Measurements from ENCODE around the gene KEL. TPM values are rescaled to one million over a fixed set of nuclear protein-coding genes. Genes with fewer than 3 reads are reported as not detected.

Gene KEL
- total and polyA plus RNA-seq, 2 of the 4 experiments (the other 2 are of a cell fraction) = 0.03 TPM; not detected in 1

DNA sequence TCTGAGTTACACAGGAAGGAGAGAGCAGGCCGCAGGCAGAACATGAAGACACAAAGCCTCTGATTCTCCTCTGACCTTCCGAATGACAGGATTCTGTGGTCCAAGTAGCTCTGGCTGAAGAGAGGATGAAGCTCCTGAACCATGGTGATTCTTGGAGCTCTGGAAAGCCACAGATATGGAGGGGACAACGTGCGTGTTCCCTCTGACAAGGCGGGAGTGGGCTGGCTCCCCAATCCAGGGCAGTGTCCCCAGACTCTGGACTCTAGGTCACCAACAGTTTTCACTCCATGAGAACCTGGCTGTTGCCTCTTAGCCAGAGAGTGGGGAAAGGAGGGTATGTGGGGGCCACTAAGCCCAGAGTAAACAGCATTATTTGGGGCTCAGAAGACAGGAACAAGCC, 69.2 kb downstream of the KEL start (continued):
- no peak for TF ChIP-seq CHD1 (IDR thresholded peaks at IDR 0.05; ENCODE audit: low read depth, low read length)
- TF ChIP-seq RFX5 (IDR thresholded peaks at IDR 0.05; ENCODE audit: low read depth, low read length) = no peak
- no peak for TF ChIP-seq RAD21 (IDR thresholded peaks at IDR 0.05; ENCODE audit: low read length)

DNA sequence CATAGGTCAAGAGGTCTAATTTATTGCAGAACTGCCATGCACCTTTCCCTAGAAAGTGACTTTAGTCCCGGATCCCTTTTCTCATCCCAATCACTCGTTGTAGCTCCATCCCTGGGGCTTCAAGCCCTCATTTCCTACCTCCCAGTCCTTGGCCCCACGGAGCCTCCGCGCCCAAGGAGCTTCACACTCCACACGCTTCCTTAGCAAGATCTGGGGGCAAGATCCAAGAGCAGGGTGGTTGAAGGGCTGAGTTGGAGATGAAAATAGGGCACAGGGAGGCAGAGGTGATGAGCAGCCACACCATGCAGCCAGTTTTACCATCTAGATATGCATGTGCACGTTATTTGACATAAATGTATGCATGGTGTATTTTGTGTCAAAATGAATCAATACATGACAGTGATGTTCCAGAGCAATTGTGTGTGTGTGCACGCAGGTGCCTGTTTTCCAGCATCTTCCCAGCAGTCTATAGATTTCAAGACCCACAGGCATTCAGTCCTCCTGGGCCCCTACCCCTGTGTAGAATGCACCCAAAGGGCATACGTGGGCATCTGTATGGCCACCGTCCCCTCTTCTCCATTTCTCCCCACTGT, 70.6 kb downstream of the KEL start:
- H3K36me3 ChIP-seq (ENCODE audit: control insufficient read depth, insufficient read depth, low read length) = no peaks in the 10 kb centered on the region
- H3K4me1 ChIP-seq (ENCODE audit: control insufficient read depth, insufficient read depth, low read length) = no peaks in the 10 kb centered on the region
- no peak overlapping the region for H3K27ac ChIP-seq (ENCODE audit: insufficient read depth, low read length)
- WGBS, 2 experiments (ENCODE audit: extremely low coverage in 2 of 2, insufficient read length in 1 of 2) = no CpG with 5 or more reads among the region's 10 CpGs
- no peak overlapping the region for H4K91ac ChIP-seq (ENCODE audit: insufficient read depth, low read depth, low read length)
- H3K4me3 ChIP-seq (ENCODE audit: insufficient read depth, low read depth, low read length) = no peak overlapping the region
- no peak overlapping the region for H2AK5ac ChIP-seq (ENCODE audit: low read depth, low read length)
- BruUV-seq (replicated peaks) = no TSS peak
- H4K8ac ChIP-seq (ENCODE audit: low read depth in 2 of 2, low read length in 2 of 2) = no peak overlapping the region
- no peak overlapping the region for H2AFZ ChIP-seq (replicated peaks; ENCODE audit: low read length, poor library complexity)
- no peak overlapping the region for H3K14ac ChIP-seq (replicated peaks; ENCODE audit: low read depth, low read length)
- no peak for ATAC-seq (ENCODE audit: low read depth)
- in situ Hi-C loops (cut with MboI; ENCODE audit: low sequenced_read_pairs) (no loop called here), dilution Hi-C loops (cut with HindIII; ENCODE audit: low sequenced_read_pairs, unreplicated experiment) (no loop called here), intact Hi-C loops (cut with micrococcal nuclease) (no loop called here)
- no peak overlapping the region for H2BK120ac ChIP-seq (ENCODE audit: low read depth, low read length)
- DNase-seq = no peak
- H3K23ac ChIP-seq (ENCODE audit: low read depth, low read length) = no peak overlapping the region
- H2BK5ac ChIP-seq (ENCODE audit: low read depth, low read length, poor library complexity, severe bottlenecking) = no peak overlapping the region
- POLR2A ChIA-PET (ENCODE audit: unreplicated experiment) = no interaction called here
- no peak overlapping the region for H3K4ac ChIP-seq (ENCODE audit: low read depth, low read length)
- TF ChIP-seq, protein P1, sequence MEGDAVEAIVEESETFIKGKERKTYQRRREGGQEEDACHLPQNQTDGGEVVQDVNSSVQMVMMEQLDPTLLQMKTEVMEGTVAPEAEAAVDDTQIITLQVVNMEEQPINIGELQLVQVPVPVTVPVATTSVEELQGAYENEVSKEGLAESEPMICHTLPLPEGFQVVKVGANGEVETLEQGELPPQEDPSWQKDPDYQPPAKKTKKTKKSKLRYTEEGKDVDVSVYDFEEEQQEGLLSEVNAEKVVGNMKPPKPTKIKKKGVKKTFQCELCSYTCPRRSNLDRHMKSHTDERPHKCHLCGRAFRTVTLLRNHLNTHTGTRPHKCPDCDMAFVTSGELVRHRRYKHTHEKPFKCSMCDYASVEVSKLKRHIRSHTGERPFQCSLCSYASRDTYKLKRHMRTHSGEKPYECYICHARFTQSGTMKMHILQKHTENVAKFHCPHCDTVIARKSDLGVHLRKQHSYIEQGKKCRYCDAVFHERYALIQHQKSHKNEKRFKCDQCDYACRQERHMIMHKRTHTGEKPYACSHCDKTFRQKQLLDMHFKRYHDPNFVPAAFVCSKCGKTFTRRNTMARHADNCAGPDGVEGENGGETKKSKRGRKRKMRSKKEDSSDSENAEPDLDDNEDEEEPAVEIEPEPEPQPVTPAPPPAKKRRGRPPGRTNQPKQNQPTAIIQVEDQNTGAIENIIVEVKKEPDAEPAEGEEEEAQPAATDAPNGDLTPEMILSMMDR (conservative IDR thresholded peaks at IDR 0.05; ENCODE audit: low read depth, low read length) = no peak
- no peaks in the 10 kb centered on the region for H4K20me1 ChIP-seq (ENCODE audit: insufficient read depth, low read length)
- no peak overlapping the region for H4K5ac ChIP-seq (ENCODE audit: low read depth, low read length)
- H2BK15ac ChIP-seq (ENCODE audit: low read depth, low read length) = no peak overlapping the region
- no peak overlapping the region for H3K56ac ChIP-seq (ENCODE audit: extremely low read depth, insufficient read depth, low read length)
- H3K27me3 ChIP-seq (ENCODE audit: control insufficient read depth, insufficient read depth, low read length) = no peaks in the 10 kb centered on the region
- no peak overlapping the region for H3K9ac ChIP-seq (ENCODE audit: low read depth, low read length)
- H3K18ac ChIP-seq (ENCODE audit: low read depth, low read length) = no peak overlapping the region
- no peaks in the 10 kb centered on the region for H3K79me1 ChIP-seq (ENCODE audit: low read depth in 1 of 2, low read length in 2 of 2)
- peaks cover 6% of the 10 kb centered on the region; the same call in 1 of the 2 replicates for H3K9me3 ChIP-seq (ENCODE audit: control insufficient read depth, insufficient read depth, low read length)
- CTCF ChIA-PET = no interaction called here
- no peak overlapping the region for H3K4me2 ChIP-seq (ENCODE audit: low read depth, low read length)
- H2AK9ac ChIP-seq (replicated peaks; ENCODE audit: low read depth, low read length, poor library complexity) = no peak overlapping the region
- no peaks in the 10 kb centered on the region for H3K9me1 ChIP-seq (ENCODE audit: insufficient read depth, low read length)
- H2BK20ac ChIP-seq (ENCODE audit: low read depth, low read length) = no peak overlapping the region

Other genes with a start within 250 kb of the KEL start
- gene PRSS1, start 212.9 kb downstream of the KEL start, total RNA-seq (2012; rRNA removed) = not detected in 2 replicates
- not detected in 2 replicates for gene PRSS1, start 212.9 kb downstream of the KEL start, polyA plus RNA-seq (2012; rRNA removed)
- gene PRSS2, start 191.4 kb downstream of the KEL start, total RNA-seq (2012; rRNA removed) = not detected in 2 replicates
- not detected in 2 replicates for gene PRSS2, start 191.4 kb downstream of the KEL start, polyA plus RNA-seq (2012; rRNA removed)
- under 0.01 TPM in 2 replicates for gene EPHB6, start 107.3 kb downstream of the KEL start, total RNA-seq (2012; rRNA removed)
- gene EPHB6, start 107.3 kb downstream of the KEL start, polyA plus RNA-seq (2012; rRNA removed) = 0.60 and 0.75 TPM in 2 replicates
- not detected in 2 replicates for gene TRPV6, start 76.6 kb downstream of the KEL start, total RNA-seq (2012; rRNA removed)
- 0.03 TPM in 1 of 2 replicates, not detected in the other for gene TRPV6, start 76.6 kb downstream of the KEL start, polyA plus RNA-seq (2012; rRNA removed)
- not detected in 2 replicates for gene TRPV5, start 28.6 kb downstream of the KEL start, total RNA-seq (2012; rRNA removed)
- gene TRPV5, start 28.6 kb downstream of the KEL start, polyA plus RNA-seq (2012; rRNA removed) = not detected in 2 replicates
- not detected in 2 replicates for gene LLCFC1, start 22.9 kb downstream of the KEL start, total RNA-seq (2012; rRNA removed)
- not detected in 2 replicates for gene LLCFC1, start 22.9 kb downstream of the KEL start, polyA plus RNA-seq (2012; rRNA removed)
- not detected in 2 replicates for gene OR9A2, start 64.8 kb upstream of the KEL start, total RNA-seq (2012; rRNA removed)
- gene OR9A2, start 64.8 kb upstream of the KEL start, polyA plus RNA-seq (2012; rRNA removed) = not detected in 2 replicates
- gene OR6V1, start 90.0 kb upstream of the KEL start, total RNA-seq (2012; rRNA removed) = not detected in 2 replicates
- not detected in 2 replicates for gene OR6V1, start 90.0 kb upstream of the KEL start, polyA plus RNA-seq (2012; rRNA removed)
- gene PIP, start 169.7 kb upstream of the KEL start, total RNA-seq (2012; rRNA removed) = not detected in 2 replicates
- not detected in 2 replicates for gene PIP, start 169.7 kb upstream of the KEL start, polyA plus RNA-seq (2012; rRNA removed)
- not detected in 2 replicates for gene TAS2R39, start 221.1 kb upstream of the KEL start, total RNA-seq (2012; rRNA removed)
- gene TAS2R39, start 221.1 kb upstream of the KEL start, polyA plus RNA-seq (2012; rRNA removed) = not detected in 2 replicates